GM19035 (cell line): ENCODE results near the gene RFTN1.
A peak's percentile ranks its signal among the peaks of the same experiment; 100 is the strongest.
"Not testable (repeated sequence)": the region's sequence is repeated elsewhere in the genome, so short reads cannot be mapped to it uniquely, and the experiment has no call there.

Source experiments
- ATAC-seq: cut with Tn5 transposase; IDR thresholded peaks from one replicate; pipeline ENCODE4 v1.9.1; 2021; ENCODE audit not compliant: unreplicated experiment

RFTN1 gene

GRCh38 chr3:16311960-16312451 lies 201.5 kb downstream of the RFTN1 start:
- no peak for ATAC-seq

- not testable (repeated sequence) for ATAC-seq
These were observed 203.0 kb downstream of the RFTN1 start for GRCh38 chr3:16310486-16310885.

GRCh38 chr3:16309558-16309957 lies 203.9 kb downstream of the RFTN1 start:
- peak; percentile 86 for ATAC-seq

GRCh38 chr3:16308727-16309126 lies 204.8 kb downstream of the RFTN1 start:
- no peak for ATAC-seq

DNA sequence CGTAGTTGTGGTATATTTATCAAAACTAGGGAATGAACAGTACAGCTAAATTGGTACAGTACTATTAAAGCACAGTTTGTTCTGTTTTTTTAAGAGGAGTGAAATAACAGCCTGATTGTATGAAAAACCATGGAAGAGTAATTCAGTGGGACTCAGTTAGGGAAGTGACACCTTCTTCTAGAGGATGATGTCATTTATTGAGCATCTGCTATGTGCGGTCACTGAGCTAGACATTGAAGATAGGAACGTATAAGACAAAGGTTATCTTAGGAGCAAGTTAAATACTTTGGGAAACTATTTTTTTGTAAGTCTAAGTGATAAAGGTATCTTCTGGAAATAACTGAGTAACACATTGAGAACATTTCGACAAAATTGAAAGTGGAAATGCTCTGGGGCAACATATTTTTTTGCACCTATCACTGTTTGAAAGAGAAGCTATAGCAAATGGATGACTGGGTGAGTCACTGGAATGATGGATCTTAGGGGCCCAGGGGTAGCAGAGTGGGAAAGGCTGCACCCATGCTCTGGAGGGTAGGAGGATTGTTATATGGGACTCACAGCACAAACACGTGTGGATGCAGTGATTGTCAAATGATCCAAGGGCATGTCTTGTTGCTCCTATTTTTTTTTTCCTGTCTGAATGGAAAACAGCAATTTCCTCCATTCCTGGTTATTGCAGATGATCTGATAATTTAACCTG lies 205.5 kb downstream of the RFTN1 start:
- ATAC-seq, result no peak

GRCh38 chr3:16305111-16305541 lies 208.4 kb downstream of the RFTN1 start:
- no peak for ATAC-seq

DNA sequence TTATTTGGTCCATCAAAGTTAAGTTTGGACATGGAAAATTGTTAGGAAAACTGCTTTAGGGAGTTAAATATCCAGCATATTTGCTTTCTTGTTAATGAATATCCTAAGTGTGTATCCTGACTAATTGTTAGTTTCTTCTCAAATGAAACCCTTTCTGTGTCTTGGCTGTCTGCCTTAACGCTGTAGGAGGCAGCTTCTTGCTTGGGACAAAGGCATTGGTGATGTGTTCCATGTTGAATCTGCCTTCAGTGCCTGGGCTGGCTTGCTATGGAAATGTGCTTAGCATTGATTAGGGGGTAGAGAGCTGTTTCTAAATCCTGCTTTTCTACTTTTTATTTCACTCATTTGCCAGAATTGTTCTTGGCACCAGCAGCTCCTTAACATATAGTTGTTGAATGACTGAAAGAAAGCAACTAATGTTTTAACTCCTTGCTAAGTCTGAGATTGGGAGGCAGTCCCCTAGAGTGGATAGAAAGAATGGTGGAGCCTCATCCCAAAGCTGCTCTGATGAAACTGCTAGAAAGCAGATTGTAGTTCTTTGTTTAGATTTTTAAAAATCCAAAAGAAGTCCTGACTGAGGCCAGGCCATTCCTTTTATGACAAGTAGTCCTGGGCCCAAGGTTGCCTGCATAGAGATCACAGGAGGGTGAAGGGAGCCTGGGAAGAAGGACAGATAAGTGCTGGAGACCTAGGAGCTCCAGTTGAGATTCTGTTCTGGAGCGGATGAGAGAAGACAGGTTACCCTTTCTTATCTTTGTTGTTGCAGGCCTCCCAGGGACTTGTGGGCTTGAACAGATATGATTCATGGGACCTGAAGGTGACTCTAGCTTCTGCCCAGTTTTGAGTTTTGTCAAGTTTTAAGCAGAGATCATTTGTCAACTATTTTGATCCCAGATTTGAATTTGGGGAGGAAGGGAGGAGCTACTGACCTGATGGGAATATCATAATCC lies 209.2 kb downstream of the RFTN1 start:
- ATAC-seq, result no peak

- ATAC-seq, result no peak
These were observed 210.4 kb downstream of the RFTN1 start for GRCh38 chr3:16303037-16303575.

DNA sequence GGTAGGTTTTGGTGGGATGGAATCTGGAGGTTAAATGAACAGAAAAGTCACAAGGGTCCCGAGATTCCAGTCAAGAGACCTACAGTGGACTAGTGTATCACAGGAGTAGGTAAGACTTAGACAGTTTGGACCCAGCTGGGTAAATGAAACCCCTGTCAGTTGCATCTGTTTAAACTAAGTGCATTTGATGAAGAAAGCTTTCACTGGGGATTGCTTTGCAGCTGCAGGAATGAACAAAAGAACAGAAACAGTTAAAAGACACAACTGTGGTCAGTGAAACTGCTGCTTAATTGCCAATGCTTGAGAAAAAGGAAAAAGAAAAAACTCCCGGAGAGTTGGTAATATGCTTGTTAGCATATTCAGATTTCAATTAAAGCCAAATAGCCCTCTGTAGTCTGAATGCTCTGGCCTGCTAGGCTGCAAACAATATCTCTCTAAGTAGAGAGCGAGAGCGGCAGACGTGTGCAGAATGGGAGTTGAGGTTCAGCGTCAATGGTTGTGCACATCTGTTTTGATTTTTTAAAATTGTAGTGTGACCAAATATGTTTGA lies 211.3 kb downstream of the RFTN1 start:
- ATAC-seq, result no peak

GRCh38 chr3:16301507-16301906 lies 212.0 kb downstream of the RFTN1 start:
- ATAC-seq, result no peak

- ATAC-seq, result peak; percentile 56
These were observed 212.6 kb downstream of the RFTN1 start for GRCh38 chr3:16300881-16301359.

GRCh38 chr3:16300307-16300706 lies 213.2 kb downstream of the RFTN1 start:
- ATAC-seq, result peak; percentile 48

- ATAC-seq, result no peak
These were observed 213.8 kb downstream of the RFTN1 start for GRCh38 chr3:16299746-16300145.

- ATAC-seq, result no peak
These were observed 214.6 kb downstream of the RFTN1 start for GRCh38 chr3:16298891-16299290.

- ATAC-seq, result no peak
These were observed 215.3 kb downstream of the RFTN1 start for GRCh38 chr3:16297997-16298885.

GRCh38 chr3:16295298-16295890 lies 218.1 kb downstream of the RFTN1 start:
- no peak for ATAC-seq

DNA sequence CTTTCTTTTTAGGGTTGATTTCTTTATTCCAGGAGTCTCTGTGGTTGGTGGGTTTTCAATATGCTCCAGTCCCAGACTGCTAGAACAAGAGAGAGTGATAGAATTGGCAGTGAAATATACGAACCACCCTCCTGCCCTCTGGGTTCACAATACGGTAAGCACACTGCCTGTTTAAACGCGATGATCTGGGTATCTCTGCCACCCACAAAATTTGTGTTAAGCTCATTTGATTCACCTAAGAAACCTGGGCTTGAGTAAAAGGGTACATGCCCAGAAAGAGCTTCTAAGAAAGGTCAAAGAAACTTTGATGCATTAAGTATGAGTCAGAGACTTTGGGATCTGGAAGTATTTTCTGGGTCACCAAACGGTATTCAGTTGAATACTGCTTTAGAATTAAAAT lies 218.7 kb downstream of the RFTN1 start:
- ATAC-seq, result no peak

- ATAC-seq, result no peak
These were observed 222.7 kb downstream of the RFTN1 start for GRCh38 chr3:16290827-16291196.

DNA sequence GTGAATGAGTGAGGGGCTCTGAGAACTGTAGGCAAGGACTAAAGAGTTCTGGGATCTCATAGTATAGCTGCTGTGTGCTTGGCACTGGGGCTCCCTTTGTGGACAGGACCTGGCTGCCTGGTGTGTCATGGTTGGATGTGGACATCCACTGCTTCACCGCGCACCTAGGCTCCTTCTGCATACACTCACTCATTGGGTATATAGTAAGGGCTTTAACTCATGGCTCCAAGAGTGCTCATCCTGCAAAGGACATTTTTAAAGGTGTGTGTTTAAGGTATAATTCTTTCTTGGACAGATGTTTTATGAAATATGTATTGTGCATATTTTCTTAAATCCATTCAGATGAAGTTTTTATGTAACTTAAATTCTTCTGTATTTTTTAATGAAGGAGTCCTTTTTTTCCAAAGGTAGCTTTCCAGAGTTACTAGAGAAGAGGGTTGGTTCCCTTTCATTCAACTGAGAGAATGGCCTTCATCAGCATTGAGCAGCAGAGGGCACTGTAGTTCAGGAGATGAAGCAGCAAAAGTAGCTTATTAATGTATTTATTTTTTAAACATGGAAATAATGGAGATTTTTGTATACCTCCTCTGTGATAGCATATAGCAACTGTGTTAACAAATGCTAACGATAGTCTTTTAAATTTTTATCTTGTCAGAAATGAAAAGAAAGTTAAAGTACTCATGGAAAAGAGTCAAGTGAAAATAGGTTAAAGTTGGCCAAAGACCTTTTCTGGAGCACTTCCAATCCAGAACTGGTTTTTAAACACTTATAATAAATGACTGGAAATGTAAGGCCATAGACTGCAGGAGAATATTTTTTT lies 223.3 kb downstream of the RFTN1 start:
- ATAC-seq, result no peak
